HepG2 (cell line): ENCODE measurements around the gene FIS1. TPM values are rescaled to one million over a fixed set of nuclear protein-coding genes. Genes with fewer than 3 reads are reported as not detected.

Source experiments
- CREB1 ChIP-seq, 2 experiments: fragments of 450-650 bp in 1 of 2; IDR thresholded peaks; 2 replicates each; pipeline ENCODE4 v1.6.1; 2016 to 2017; ENCODE audit warnings: control low read depth in 1 of 2, mild to moderate bottlenecking in 1 of 2, missing compliant biosample characterization in 1 of 2, missing genetic modification characterization in 1 of 2
- FOXA1 ChIP-seq, 2 experiments: fragments of 450-650 bp in 1 of 2; sonication (generic) in 1 of 2; formaldehyde crosslinking in 1 of 2; IDR thresholded peaks; 2 replicates each; pipeline versions ENCODE4 v1.4.0 to v1.6.1; 2016 to 2020; ENCODE audit warnings: missing genetic modification reagents in 1 of 2
- GABPA ChIP-seq, 2 experiments: IDR thresholded peaks; 2 replicates each; pipeline ENCODE4 v1.6.1; 2011 to 2016; ENCODE audit warnings: low read depth in 2 of 2, low read length in 1 of 2, missing biosample characterization in 1 of 2, missing genetic modification characterization in 1 of 2
- MIER3 ChIP-seq: IDR thresholded peaks from 2 replicates; pipeline ENCODE4 v1.6.1; 2016; ENCODE audit warnings: missing compliant biosample characterization, borderline replicate concordance
- SNAPC2 ChIP-seq: sonication (generic); formaldehyde crosslinking; IDR thresholded peaks from 2 replicates; pipeline ENCODE4 v1.8.1; 2022; ENCODE audit warnings: mild to moderate bottlenecking, missing genetic modification reagents
- SRSF9 ChIP-seq: fragments of 200-400 bp; formaldehyde crosslinking; IDR thresholded peaks from 2 replicates; pipeline ENCODE4 v1.6.1; 2018; ENCODE audit warnings: borderline replicate concordance, mild to moderate bottlenecking, low read depth, low read length; ENCODE audit not compliant: insufficient read depth, poor library complexity, severe bottlenecking
- ZBTB33 ChIP-seq: sonication (generic); formaldehyde crosslinking; IDR thresholded peaks from 2 replicates; pipeline ENCODE4 v1.4.0; 2020; ENCODE audit warnings: missing genetic modification reagents
- ZNF160 ChIP-seq: sonication (generic); formaldehyde crosslinking; IDR thresholded peaks from 2 replicates; pipeline ENCODE4 v1.8.0; 2022; ENCODE audit warnings: mild to moderate bottlenecking, inconsistent platforms, missing genetic modification reagents
- ZNF256 ChIP-seq: sonication (generic); formaldehyde crosslinking; conservative IDR thresholded peaks from 2 replicates; pipeline ENCODE4 v1.4.0; 2020; ENCODE audit warnings: missing genetic modification reagents
- ZNF318 ChIP-seq: sonication (generic); formaldehyde crosslinking; IDR thresholded peaks from 2 replicates; pipeline ENCODE4 v1.4.0; 2020; ENCODE audit warnings: mild to moderate bottlenecking, missing genetic modification reagents
- ZNF484 ChIP-seq: sonication (generic); formaldehyde crosslinking; IDR thresholded peaks from 2 replicates; pipeline ENCODE4 v1.5.1; 2020; ENCODE audit warnings: mild to moderate bottlenecking, low read depth, missing genetic modification reagents, borderline replicate concordance
- ZNF607 ChIP-seq: sonication (generic); formaldehyde crosslinking; IDR thresholded peaks from 2 replicates; pipeline ENCODE4 v1.5.1; 2020; ENCODE audit warnings: missing genetic modification reagents, mild to moderate bottlenecking, borderline replicate concordance
- polyA plus RNA-seq, 8 experiments: library from polyadenylated mRNA; depleted of rRNA in 3 of 8; stranded (reverse) in 7 of 8; unstranded in 1 of 8; fragments of >200 nt; fragmentation: Illumina TruSeq in 4 of 8; extraction: Trizol in 4 of 8; gene quantifications; 2 replicates each; pipeline versions ENCODE4 v1.2.1 to v1.2.3, GENCODE V29; 2011 to 2016; ENCODE audit warnings: low read depth in 4 of 8, missing spikeins in 1 of 8, mixed read lengths in 1 of 8; ENCODE audit not compliant: insufficient read depth in 1 of 8
- total RNA-seq, 5 experiments: library from RNA; depleted of rRNA; stranded (reverse); fragments of >200 nt; fragmentation: Illumina TruSeq; extraction: Trizol; gene quantifications; 2 replicates each; pipeline ENCODE4 v1.2.3, GENCODE V29; 2016; ENCODE audit warnings: low read depth in 1 of 5
- TF ChIP-seq, protein P1 (sequence below): sonication (generic); formaldehyde crosslinking; IDR thresholded peaks from 2 replicates; pipeline ENCODE4 v1.4.0; 2020; ENCODE audit warnings: missing genetic modification reagents, borderline replicate concordance

FIS1 gene
- total and polyA plus RNA-seq, 2 of the 13 experiments (the other 11 are each of a cell fraction or from before 2014, with no cell fraction given), result 97.5 to 101 TPM

DNA sequence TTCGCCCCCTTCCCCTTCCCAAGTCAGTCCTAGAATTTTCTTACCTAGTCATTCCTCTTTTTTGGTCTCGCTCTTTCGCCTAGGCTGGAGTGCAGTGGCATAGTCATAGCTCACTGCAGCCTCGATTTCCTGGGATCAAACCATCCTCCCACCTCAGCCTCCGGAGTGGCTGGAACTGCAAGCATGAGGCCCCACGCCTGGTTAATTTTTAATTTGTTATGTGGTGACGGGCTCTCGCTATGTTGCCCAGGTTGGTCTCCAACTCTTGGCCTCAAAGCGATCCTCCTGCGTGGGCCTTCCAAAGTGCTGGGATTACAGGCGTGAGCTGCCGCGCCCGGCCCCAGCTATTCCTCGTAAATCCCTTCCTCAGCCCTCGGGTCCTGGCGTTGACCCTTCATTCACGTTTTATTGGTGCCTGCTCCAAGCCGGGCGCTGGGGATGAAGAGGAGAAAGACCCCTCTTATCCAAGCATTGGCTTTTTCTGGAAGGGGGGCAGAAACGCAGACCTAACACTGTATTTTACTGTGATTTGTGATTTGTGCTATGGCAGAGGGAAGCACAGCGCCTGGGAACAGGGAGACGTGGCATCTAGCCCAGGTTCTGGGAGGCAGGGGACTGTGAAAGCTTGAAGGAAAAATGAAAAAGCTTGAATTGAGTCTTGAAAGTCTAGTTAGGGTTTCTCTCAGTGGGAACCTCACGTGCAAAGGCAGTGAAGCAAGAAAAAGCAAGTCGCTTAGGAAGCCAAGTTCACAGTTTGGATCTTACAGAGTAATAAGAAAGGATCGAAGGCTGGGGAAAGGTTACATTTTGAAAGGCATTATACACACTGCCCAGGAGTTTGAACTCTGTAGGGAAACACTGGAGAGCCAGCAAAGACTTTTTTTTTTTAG is 26.4 kb downstream of the FIS1 start (continued):
- TF ChIP-seq ZNF256 (no peak), ZNF318 (CRISPR knock-in tag) (no peak), GABPA (IDR thresholded peaks at IDR 0.05; ENCODE audit: low read depth, low read length) (no peak), GABPA (CRISPR knock-in tag; IDR thresholded peaks at IDR 0.05; ENCODE audit: low read depth) (peak; percentile 75; the same call in 1 of the 2 replicates), ZNF484 (CRISPR knock-in tag) (no peak), CREB1 (IDR thresholded peaks at IDR 0.05) (no peak), CREB1 (CRISPR knock-in tag; IDR thresholded peaks at IDR 0.05) (no peak), FOXA1 (IDR thresholded peaks at IDR 0.05) (no peak), FOXA1 (CRISPR knock-in tag; IDR thresholded peaks at IDR 0.05) (no peak), ZBTB33 (no peak), SNAPC2 (CRISPR knock-in tag) (no peak), ZNF160 (CRISPR knock-in tag) (no peak), SRSF9 (no peak), ZNF607 (CRISPR knock-in tag) (no peak), MIER3 (no peak)
- TF ChIP-seq, protein P1, sequence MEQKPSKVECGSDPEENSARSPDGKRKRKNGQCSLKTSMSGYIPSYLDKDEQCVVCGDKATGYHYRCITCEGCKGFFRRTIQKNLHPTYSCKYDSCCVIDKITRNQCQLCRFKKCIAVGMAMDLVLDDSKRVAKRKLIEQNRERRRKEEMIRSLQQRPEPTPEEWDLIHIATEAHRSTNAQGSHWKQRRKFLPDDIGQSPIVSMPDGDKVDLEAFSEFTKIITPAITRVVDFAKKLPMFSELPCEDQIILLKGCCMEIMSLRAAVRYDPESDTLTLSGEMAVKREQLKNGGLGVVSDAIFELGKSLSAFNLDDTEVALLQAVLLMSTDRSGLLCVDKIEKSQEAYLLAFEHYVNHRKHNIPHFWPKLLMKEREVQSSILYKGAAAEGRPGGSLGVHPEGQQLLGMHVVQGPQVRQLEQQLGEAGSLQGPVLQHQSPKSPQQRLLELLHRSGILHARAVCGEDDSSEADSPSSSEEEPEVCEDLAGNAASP, result no peak
